Measurements from ENCODE around the gene NOS3. TPM values are rescaled to one million over a fixed set of nuclear protein-coding genes. Genes with fewer than 3 reads are reported as not detected.

Gene NOS3
- total RNA-seq, 2 donors from 2014 or later: 6.1 to 10.4 TPM

- intact Hi-C loops (cut with DNase I): no loop called here
- no peak for DNase-seq (ENCODE audit: low spot score)
- no peaks in the 10 kb centered on the region for H3K27me3 ChIP-seq (replicated peaks; ENCODE audit: insufficient read depth)
Observed at GRCh38 chr7:150981644-150982043, 9.2 kb upstream of the NOS3 start.

GRCh38 chr7:150982351-150982750 is 8.5 kb upstream of the NOS3 start:
- intact Hi-C loops (cut with DNase I): no loop called here
- no peaks in the 10 kb centered on the region for H3K4me1 ChIP-seq (replicated peaks)
- WGBS: 33% methylated on average over 3 of the region's 3 CpGs
- no peak for DNase-seq (ENCODE audit: low spot score)
- H3K27ac ChIP-seq: no peak overlapping the region
- no peaks in the 10 kb centered on the region for H3K36me3 ChIP-seq
- no peak overlapping the region for H3K4me3 ChIP-seq
- TF ChIP-seq POLR2AphosphoS5 (IDR thresholded peaks at IDR 0.05) (no peak), CTCF (IDR thresholded peaks at IDR 0.05) (no peak), POLR2A (IDR thresholded peaks at IDR 0.05) (no peak)
- H3K9me3 ChIP-seq: no peaks in the 10 kb centered on the region
- no peaks in the 10 kb centered on the region for H3K27me3 ChIP-seq (replicated peaks; ENCODE audit: insufficient read depth)

More at GRCh38 chr7:150981644-150982043, 9.2 kb upstream of the NOS3 start:
- 61% methylated on average over 6 of the region's 6 CpGs for WGBS
- H3K4me1 ChIP-seq (replicated peaks): no peaks in the 10 kb centered on the region
- H3K36me3 ChIP-seq: no peaks in the 10 kb centered on the region
- H3K4me3 ChIP-seq: no peak overlapping the region
- H3K27ac ChIP-seq: no peak overlapping the region
- TF ChIP-seq POLR2AphosphoS5 (IDR thresholded peaks at IDR 0.05): no peak
- no peak for TF ChIP-seq POLR2A (IDR thresholded peaks at IDR 0.05)
- TF ChIP-seq CTCF (IDR thresholded peaks at IDR 0.05): no peak
- no peaks in the 10 kb centered on the region for H3K9me3 ChIP-seq

GRCh38 chr7:150983893-150984368 is 6.9 kb upstream of the NOS3 start:
- Histone ChIP-seq H3K36me3 (no peaks in the 10 kb centered on the region), H3K9me3 (no peaks in the 10 kb centered on the region), H3K4me3 (no peak overlapping the region), H3K27me3 (replicated peaks; ENCODE audit: insufficient read depth) (no peaks in the 10 kb centered on the region), H3K27ac (no peak overlapping the region), H3K4me1 (replicated peaks) (no peaks in the 10 kb centered on the region)
- TF ChIP-seq CTCF (IDR thresholded peaks at IDR 0.05) (no peak), POLR2AphosphoS5 (IDR thresholded peaks at IDR 0.05) (no peak), POLR2A (IDR thresholded peaks at IDR 0.05) (no peak)
- intact Hi-C loops (cut with DNase I): loop anchor here (2.0 kb wide), 1 partner anchor 21 kb away; no protein-coding TSS in a partner anchor
- no peak for DNase-seq (ENCODE audit: low spot score)
- 0% methylated on average over 2 of the region's 2 CpGs for WGBS

GRCh38 chr7:150986099-150986512 is 4.7 kb upstream of the NOS3 start:
- 11% methylated on average over 16 of the region's 16 CpGs for WGBS
- no peaks in the 10 kb centered on the region for H3K4me1 ChIP-seq (replicated peaks)
- no peaks in the 10 kb centered on the region for H3K9me3 ChIP-seq
- H3K36me3 ChIP-seq: no peaks in the 10 kb centered on the region
- TF ChIP-seq POLR2AphosphoS5 (IDR thresholded peaks at IDR 0.05) (no peak), CTCF (IDR thresholded peaks at IDR 0.05) (peak in 3 of 4 experiments; percentile 36 to 60 (median 55))
- H3K27me3 ChIP-seq (replicated peaks; ENCODE audit: insufficient read depth): no peaks in the 10 kb centered on the region
- DNase-seq (ENCODE audit: low spot score): no peak
- no peak overlapping the region for H3K27ac ChIP-seq
- H3K4me3 ChIP-seq: no peak overlapping the region
- intact Hi-C loops (cut with DNase I): loop anchor here (1.0 to 2.0 kb wide), 2 partner anchors 88 to 207 kb away; no protein-coding TSS in a partner anchor

GRCh38 chr7:150986556-150986955 is 4.3 kb upstream of the NOS3 start:
- no peaks in the 10 kb centered on the region for H3K9me3 ChIP-seq
- H3K4me1 ChIP-seq (replicated peaks): no peaks in the 10 kb centered on the region
- H3K4me3 ChIP-seq: no peak overlapping the region
- no peaks in the 10 kb centered on the region for H3K27me3 ChIP-seq (replicated peaks; ENCODE audit: insufficient read depth)
- intact Hi-C loops (cut with DNase I): loop anchor here (1.0 to 2.0 kb wide), 2 partner anchors 88 to 208 kb away; no protein-coding TSS in a partner anchor
- H3K36me3 ChIP-seq: no peaks in the 10 kb centered on the region
- WGBS: 65% methylated on average over 5 of the region's 5 CpGs
- no peak for TF ChIP-seq POLR2A (IDR thresholded peaks at IDR 0.05)
- TF ChIP-seq CTCF (IDR thresholded peaks at IDR 0.05): no peak
- TF ChIP-seq POLR2AphosphoS5 (IDR thresholded peaks at IDR 0.05): no peak
- DNase-seq (ENCODE audit: low spot score): no peak
- H3K27ac ChIP-seq: no peak overlapping the region

All from prostate gland (tissue), 2 donors.